Neural crest cell (in vitro differentiated cells): ENCODE results near the gene USP6. TPM values are rescaled to one million over a fixed set of nuclear protein-coding genes. Genes with fewer than 3 reads are reported as not detected.

ENCODE experiments used
- total RNA-seq: library from RNA; stranded (reverse); gene quantifications from 2 replicates; pipeline ENCODE4 v1.2.1, GENCODE V29; 2021

USP6 gene
- total RNA-seq, 1 donor from 2014 or later, result 0.26 TPM

Other genes starting within 250 kb of the USP6 start
- gene C17orf107, start 216.5 kb upstream of the USP6 start, total RNA-seq, result 1.7 and 1.8 TPM in 2 replicates
- 0.21 TPM in 1 of 2 replicates, not detected in the other for gene CHRNE, start 212.9 kb upstream of the USP6 start, total RNA-seq
- gene GP1BA, start 183.8 kb upstream of the USP6 start, total RNA-seq, result not detected in 2 replicates
- gene SLC25A11, start 176.0 kb upstream of the USP6 start, total RNA-seq, result 67.7 and 68.3 TPM in 2 replicates
- 90.4 and 93.2 TPM in 2 replicates for gene RNF167, start 175.8 kb upstream of the USP6 start, total RNA-seq
- 626 and 630 TPM in 2 replicates for gene PFN1, start 167.5 kb upstream of the USP6 start, total RNA-seq
- 9.1 and 10.6 TPM in 2 replicates for gene ENO3, start 164.9 kb upstream of the USP6 start, total RNA-seq
- gene SPAG7, start 148.2 kb upstream of the USP6 start, total RNA-seq, result 76.9 and 78.9 TPM in 2 replicates
- gene CAMTA2, start 128.4 kb upstream of the USP6 start, total RNA-seq, result 12.5 and 17.4 TPM in 2 replicates
- gene INCA1, start 118.5 kb upstream of the USP6 start, total RNA-seq, result 0.43 and 0.86 TPM in 2 replicates
- gene KIF1C, start 118.1 kb upstream of the USP6 start, total RNA-seq, result 61.7 and 68.4 TPM in 2 replicates
- gene SLC52A1, start 80.6 kb upstream of the USP6 start, total RNA-seq, result not detected in 2 replicates
- 0.11 and 0.12 TPM in 2 replicates for gene ZFP3, start 37.6 kb upstream of the USP6 start, total RNA-seq
- gene ZNF232, start 4.2 kb upstream of the USP6 start, total RNA-seq, result 41.9 and 43.9 TPM in 2 replicates
- gene ZNF594, start 75.8 kb downstream of the USP6 start, total RNA-seq, result 21.5 and 23.7 TPM in 2 replicates
- not detected in 2 replicates for gene SCIMP, start 118.8 kb downstream of the USP6 start, total RNA-seq
- 57.0 and 57.9 TPM in 2 replicates for gene RABEP1, start 166.3 kb downstream of the USP6 start, total RNA-seq